Islet precursor cell (in vitro differentiated cells): ENCODE data around the gene CNIH2.
A peak's percentile ranks its signal among the peaks of the same experiment; 100 is the strongest.

ENCODE experiments used
- DNase-seq: peaks from one replicate; pipeline ENCODE4 v3.0.0-alpha.2; 2018

The CNIH2 gene

DNA sequence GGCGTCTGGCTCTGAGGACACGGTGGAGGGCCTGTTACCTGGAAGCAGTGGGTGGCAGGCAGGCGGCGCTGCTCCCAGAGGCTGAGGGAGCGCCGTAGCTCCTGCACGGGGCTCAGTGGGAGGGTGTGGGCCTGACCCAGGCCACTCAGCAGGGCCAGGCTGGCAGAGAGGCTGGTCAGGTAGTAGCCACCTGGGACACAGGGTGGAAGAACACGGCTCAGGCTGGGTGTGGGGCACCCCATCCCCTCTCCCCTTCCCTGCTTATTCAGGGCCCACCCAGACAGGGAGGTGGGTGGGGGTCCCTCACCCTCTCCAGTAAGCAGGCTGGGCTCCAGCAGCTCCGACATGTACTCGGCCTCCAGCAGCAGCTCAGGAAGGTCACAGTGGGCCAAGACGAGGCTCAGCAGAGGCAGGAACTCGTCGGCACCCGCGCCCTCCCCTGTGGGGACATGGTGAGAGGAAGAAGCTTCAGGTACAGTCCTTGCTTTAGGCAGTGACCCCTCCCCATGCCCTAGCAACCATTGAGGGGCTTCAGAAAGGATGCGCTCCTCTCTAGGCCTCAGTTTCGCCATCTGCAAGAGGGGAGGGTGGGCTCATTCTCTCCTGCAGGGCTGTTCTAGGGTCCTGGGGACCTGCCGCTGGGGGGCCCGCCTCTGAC is 55.4 kb downstream of the CNIH2 start:
- DNase-seq, result peak; percentile 44
